HL-60/S4 treated with phorbol 12-myristate 13-acetate at 8.2 ng/mL for 4 days and 3 days (cell line): ENCODE results near the gene ROR1.

Source experiments
- in situ Hi-C: fragments of 300-500 bp; cut with MboI; formaldehyde crosslinking; loops from 2 replicates; pipeline ENCODE4 v1.15.0; 2022; ENCODE audit warnings: low sequenced_read_pairs

The ROR1 gene

DNA sequence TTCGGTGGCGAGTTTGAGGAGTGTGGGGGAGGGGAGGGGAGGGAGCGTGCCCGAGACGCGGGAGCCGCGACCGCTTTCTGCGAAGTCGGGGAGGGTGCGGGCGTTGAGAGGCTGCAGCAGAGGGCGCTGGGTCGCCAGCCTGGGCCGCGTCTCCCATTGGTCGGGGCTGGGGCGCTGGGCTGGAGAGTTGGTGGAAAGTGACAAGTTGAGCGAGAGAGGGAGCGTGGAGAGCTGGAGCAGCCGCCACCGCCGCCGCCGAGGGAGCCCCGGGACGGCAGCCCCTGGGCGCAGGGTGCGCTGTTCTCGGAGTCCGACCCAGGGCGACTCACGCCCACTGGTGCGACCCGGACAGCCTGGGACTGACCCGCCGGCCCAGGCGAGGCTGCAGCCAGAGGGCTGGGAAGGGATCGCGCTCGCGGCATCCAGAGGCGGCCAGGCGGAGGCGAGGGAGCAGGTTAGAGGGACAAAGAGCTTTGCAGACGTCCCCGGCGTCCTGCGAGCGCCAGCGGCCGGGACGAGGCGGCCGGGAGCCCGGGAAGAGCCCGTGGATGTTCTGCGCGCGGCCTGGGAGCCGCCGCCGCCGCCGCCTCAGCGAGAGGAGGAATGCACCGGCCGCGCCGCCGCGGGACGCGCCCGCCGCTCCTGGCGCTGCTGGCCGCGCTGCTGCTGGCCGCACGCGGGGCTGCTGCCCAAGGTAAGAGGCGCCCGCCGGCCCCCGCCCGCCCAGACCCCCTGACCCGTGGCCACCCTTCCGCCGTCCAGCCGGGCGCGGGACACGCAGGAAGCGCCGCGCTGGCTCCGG, at the start of gene ROR1:
Gene ROR1, plus strand, starts transcription at position 203 of the 802 bp plus-strand sequence.
- in situ Hi-C loops, result no loop called here

DNA sequence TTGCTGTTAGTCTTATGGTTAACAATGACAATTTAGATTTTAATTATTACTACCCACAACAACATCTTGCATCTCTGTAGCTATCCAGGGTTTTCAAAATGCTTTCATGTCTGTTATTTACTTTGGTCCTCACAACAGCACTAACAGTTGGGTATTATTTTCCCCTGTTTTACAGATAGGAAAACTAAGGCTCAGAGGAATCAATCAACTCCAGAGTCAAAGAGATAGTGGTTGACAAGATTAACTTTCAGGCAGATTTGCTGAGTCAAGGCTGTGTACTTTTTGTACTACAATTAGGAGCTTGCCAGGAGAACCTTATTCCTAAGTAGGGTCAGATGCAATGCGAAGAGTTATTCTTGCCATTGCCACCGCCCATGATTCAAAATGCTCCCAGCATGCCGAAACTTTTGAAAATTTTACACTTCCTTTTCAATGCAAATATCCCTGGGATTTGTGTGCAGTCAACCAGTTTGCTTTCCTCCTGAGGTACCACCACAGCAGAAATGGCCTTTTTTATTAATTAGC, 49.4 kb upstream of the ROR1 start:
- in situ Hi-C loops, result no loop called here

DNA sequence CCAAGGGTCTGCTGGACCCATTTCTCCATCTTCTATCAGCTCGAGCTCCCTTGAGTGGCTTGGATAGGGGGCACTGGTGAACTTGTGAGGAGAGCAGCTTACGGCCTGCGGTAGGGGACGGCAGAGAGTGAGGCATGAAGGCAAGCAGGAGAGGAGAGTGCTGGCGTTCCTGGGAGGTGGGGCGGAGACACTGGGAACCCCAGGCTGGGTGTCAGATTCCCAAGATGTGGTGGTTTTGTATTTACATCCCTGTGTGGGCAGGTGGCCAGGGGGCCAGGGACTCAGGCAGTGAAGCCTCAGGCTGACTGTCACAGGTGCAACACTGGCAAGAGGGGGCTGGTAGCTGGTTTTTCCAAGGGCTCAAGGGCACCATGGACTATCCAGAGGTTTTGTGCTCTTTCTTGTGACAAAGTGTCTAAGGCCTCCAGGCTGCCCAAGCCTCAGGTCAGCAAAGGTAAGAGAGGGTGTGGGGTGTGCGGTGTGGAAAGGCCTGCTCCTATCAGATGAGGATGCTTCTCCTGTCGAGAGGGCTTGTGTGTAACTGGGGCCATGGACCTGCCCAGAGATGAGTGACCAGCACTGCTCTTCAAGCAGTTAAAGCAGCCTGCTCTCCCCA, 45.1 kb upstream of the ROR1 start:
- in situ Hi-C loops, result no loop called here

DNA sequence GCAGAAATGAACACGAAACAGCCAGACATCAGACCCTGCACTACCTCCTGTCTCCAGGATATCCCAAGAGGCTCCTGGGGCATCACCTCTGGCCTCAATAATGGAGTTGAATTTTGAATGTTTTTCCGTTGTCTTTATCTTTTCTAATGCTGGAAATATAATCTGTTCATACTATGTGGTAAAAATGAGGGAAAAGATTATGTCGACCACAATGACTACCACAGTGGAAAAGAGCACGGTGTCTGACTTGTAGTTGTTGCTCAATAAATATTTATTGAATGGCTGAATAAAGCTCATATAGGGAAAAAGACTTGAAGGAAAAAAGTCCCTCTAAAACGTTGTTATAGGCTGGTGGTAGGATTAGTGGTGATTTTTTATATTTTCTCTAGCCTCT, 44.6 kb upstream of the ROR1 start:
- in situ Hi-C loops, result no loop called here

DNA sequence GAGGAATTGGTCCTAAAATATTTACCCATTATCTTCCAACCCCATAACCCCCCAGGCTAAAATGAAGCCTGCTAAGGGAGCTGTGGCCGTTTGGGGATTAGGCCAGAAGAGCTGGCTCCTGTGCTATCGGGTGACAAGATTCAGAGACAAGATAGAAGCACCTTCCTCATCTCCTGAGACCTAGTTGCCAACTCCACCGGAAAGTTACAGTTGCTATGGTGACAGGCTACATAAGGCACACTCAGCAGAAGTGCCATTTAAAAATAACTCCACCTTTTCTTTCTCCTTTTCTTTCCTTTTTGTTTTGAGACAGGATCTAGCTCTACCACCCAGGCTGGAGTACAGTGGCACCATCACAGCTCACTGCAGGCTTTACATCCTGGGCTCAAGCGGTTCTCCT, 43.6 kb upstream of the ROR1 start:
- in situ Hi-C loops, result no loop called here

DNA sequence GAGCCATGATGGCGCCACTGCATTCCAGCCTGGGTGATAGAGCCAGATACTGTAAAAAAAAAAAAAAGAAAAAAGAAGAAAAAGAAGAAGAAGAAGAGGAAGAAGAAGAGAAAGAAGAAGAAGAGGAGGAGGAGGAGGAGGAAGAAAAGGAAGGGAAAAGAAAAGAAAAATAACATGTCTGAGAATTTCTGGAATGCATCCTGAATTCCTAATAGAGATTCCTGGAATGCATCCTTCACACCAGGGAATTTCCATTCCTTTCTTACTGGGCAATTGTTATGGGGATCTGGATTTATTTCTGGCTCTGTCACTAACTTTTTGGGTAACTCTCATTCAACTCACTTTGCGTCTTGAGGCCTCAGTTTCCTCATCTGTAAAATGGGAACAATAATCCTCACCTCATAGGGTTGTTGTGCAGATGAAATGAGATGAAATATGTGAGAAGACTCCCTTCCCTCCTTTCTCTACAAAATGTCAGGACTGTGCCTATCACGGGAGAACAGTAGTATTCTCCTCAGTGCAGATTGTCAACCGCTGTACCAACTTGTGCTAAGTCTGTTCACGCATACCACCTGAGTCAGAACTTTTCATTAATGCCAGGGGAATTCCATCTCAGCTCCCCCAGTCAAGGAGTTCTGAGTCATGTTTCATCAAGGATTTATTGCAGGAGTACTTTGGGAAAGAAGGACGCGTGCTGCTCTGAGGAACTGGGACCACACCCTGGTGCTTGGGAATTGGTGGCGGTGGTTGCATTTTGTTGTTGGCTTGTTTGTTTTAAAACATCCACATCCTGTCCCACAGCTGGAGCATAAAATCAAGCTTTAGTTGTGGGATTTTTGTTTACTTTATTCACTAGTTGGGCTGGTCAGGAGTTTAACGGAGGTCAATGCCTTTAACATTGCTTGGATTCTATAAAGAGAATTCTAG, 42.4 kb upstream of the ROR1 start:
- in situ Hi-C loops, result no loop called here

DNA sequence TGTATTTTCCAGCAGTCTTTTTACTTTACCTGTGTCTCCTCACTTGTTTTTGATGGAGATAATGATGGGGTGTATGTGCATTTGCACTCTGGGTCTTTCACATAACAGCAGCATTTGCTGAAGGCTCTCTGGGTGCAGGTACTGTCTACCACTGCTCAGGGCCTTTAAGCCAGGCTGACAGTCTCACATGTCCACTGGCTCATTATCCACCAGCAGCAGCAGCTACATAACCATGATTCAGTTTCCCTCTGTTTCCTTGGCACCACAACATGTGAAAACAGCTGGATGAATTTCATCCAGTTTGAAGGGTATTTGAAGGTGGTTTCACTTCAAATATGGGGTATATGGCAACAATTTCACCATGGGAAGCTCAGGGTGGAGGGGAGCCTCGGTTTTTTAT, 41.2 kb upstream of the ROR1 start:
- in situ Hi-C loops, result no loop called here

DNA sequence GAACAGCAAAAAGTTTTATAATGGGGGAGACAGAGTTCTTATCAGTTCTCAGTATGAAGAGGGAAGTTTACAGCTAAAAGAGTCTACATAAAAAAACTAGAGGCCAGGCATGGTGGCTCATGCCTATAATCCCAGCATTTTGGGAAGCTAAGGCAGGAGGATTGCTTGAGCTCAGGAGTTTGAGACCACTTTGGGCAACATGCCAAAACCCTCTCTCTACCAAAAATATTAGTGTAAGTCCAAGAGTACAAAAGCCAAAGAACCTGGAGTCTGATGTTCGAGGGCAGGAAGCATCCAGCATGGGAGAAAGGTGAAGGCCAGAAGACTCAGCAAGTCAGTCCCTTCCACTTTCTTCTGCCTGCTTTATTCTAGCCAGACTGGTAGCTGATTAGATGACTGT, 35.0 kb upstream of the ROR1 start:
- in situ Hi-C loops, result no loop called here

DNA sequence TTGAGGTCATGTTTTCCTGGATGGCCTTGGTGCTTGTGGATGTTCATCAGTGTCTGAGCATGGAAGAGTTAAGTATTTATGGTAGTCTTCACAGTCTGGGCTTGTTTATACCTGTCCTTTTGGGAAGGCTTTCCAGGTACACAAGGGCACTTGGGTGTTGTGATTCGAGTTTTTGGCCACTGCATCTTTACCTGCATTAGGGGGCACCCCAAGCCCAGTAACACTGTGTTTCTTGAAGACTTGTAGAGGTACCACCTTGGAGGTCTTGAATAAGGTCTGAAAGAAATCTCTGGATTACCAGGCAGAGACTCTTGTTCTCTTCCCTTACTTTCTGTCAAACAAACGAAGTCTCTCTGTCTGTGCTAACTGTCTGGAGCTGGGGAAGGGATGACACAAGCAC, 34.4 kb upstream of the ROR1 start:
- in situ Hi-C loops, result no loop called here

DNA sequence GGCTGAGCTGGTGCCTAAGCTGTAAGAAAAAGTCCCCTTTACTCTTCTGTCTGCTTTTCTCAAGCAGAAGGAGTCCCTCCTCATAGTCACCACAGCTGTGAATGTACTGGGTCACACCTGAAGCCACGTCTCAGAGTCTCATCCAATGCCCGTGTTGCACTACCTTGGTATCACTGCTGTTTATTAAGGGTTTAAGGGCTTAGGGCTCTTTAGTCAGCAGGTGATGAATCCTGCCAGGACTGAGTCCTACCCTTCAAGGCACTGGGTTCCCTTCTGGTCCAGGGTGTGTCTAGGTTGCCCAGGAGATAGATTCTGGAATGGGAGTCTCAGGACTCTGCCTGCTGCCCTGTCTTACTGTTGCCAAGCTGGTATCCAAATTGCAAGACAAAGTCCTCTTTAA, 33.4 kb upstream of the ROR1 start:
- in situ Hi-C loops, result no loop called here

DNA sequence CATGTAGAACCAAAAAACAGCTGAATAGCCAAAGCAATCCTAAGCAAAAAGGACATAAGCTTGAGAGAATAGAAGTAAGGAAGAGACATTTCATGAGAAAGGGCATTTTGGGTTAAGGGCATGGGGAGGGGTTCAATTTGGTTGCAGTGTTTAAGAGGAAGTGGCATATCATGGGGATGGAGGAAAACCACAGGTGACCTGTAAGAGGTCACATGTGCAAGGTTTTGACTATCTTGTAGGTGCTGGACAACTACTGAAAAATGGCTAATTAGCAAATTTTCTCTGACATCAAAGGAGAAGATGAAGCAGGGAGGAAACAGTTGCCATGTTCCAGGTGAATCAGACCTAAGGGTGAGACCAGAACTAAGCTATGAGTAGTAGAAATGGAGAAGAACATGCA, 31.3 kb upstream of the ROR1 start:
- in situ Hi-C loops, result no loop called here

DNA sequence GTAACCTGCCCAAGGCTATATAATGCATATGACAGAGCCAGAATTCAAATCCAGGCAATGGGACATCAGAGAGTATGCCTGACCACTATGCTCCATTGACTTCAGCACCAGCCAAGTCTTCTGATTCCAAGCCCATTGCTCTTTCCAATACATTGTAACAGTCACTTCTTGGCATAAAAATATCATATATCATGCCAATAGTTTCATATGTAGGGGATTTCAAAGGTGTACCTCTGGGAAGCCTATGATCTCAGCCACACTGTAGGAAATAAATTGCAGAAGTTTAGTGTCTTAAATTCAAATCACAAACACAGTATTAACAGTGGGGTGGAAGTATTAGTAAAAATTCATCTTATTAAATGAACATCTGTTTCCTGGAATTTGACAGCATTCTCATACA, 30.0 kb upstream of the ROR1 start:
- in situ Hi-C loops, result no loop called here

DNA sequence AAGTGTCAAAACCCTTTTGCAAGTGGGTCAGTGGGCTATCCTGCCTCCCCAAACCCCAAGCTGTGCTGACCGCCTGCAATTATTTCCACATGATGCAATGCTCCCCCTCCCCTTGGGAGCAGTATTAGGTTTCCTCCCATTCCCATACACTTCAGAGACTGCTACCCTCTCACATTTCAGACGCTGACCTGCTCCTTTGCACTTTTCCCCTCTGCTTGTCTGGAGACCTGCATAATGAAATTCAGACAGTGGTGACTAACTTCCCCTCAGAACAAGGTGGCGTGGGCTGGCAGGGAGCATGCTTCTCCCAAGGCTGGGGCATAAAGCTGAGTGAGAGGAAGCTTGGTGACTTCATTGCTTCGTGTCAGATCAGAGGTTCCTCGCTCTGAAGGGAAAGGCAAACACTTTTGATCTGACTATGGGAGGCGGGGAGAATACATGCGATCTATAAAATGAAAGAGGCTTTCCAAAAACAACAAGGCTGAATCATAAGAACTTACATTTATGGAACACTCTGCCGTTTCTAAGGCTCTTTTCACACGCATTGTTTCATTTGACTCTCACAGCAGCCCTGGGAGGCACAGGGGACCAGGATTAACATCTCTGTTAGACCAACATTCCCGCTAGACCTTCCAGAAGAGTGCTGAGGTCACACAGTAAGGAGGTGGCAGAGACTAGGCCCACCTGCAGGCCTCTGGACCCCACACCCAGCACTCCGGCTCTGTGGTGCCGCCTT, 27.5 kb upstream of the ROR1 start:
- in situ Hi-C loops, result no loop called here

DNA sequence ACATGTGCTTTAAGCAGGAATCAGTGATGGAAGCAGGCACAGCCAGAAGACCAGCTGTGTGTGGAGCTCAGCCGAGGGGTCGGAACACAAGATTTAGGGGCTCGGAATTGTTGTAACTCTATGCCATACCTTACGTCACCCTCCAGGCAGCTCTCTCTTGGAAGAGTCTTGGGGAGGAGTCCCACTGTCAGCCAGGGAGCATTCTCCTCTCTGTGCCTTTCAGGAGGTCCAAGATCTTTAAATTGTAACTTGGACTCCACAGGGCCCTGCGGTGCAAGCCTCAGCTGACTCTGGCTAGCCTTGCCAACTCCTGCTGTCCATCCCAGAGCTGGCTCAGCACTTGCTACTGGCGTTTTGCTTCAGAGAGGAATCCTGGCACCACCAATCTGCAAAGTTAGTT, 26.4 kb upstream of the ROR1 start:
- in situ Hi-C loops, result no loop called here

DNA sequence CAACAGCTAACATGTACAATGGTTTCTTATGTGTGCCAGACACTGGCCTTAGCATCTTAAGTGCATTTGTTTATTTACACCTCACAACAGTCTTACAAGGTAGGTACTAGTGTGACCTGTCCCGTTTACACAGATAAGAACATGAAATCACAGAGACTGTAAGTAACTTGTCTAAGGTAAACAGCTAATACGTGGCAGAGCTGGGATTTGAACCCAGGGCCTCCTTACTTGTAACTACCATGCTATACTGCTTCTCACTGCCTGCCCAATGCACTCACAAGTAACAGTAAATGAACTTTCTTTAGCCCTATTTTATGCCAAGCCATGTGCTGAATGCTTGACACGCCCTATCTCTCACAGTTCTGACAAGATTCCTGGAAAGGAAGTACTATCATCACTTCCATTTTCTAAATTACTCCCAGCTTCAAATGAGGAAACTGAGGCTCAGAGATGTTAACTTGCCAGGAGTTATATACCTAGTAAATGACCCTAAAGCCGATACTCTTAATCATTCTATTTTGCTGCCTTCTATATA, 25.7 kb upstream of the ROR1 start:
- in situ Hi-C loops, result no loop called here

DNA sequence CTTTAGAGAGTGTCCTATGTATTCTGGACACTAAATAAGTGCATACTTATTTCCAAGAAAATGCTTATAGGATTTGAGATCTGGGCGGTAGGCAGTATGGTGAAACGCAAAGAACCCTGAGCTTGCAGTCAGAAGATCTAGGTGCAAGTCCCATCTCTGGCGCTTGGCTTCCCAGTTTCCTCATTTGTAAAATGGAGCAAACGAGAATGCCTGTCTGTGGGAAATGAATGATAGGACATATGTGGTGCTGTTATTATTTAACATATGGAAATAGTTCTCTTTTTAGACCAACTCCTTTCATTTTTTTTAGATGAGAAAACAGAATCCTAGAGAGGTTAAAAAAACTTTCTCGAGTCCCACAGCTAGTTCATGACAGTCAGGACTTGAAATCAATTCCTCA, 25.2 kb upstream of the ROR1 start:
- in situ Hi-C loops, result no loop called here

DNA sequence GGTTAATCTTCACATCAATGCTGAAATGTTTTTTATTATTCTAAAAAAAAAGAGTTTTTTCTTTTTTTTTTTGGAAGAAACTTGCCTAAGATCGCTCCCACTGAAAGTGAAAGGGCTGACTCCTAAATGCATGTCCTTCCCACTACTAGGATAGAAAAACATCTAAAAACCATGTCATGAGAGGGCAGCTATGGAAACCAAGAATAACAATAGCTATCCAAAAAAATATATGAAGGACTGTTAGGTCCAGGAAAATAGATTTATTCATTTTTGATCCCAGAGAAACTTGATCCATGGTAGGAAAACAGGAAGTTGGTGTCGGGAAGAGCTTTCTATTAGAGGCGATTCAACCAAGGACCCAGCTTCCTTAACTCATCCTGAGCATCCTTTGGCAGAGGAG, 23.1 kb upstream of the ROR1 start:
- in situ Hi-C loops, result no loop called here

DNA sequence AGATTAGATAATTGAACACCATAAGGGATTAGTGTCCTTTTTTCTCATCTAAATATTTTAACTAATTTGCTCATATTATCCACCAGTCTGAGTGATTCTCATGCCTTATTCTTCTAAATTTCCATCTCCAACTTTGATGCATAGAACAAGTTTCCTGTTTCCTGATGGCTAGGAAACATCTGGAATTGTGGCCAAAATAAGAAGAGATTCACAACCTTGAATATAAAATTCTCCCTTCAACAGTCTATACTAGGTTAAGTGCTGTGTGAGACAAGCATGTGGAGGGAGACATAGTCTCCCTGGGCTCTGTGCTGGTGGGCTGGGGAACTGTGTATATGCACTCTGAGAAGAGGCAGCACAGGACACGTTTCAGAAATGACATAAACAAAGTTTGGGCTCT, 21.6 kb upstream of the ROR1 start:
- in situ Hi-C loops, result no loop called here

DNA sequence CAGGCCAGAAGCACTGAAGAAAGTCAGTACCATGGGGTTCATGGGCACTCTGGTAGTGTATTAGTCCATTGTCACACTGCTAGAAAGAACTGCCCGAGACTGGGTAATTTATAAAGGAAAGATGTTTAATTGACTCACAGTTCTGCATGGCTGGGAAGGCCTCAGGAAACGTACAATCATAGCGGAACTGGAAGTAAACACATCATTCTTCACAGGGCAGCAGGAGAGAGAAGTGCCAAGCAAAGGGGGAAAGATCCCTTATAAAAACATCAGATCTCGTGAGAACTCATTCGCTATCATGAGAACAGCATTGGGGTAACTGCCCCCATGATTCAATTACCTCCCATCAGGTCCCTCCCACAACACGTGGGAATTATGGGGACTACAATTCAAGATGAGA, 20.2 kb upstream of the ROR1 start:
- in situ Hi-C loops, result no loop called here

DNA sequence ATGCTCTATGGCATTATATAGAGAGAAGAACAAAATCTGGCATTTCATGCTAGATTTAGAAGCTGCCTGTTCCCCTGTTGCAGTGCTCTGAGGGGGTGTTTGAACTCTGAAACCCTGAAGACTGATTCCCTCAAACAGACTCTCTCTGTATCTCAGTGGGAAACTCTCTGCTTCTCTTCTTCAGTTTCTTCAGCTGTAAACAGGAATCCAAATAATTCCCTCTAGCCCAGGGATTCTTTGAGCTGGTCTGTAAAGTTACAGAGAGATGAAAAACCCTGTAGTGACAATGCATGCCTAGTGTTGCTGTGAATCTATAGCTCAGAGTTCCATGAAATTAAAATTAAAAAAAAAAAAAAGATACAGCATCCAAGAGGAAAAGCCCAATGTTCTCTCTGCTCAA, 17.0 kb upstream of the ROR1 start:
- in situ Hi-C loops, result no loop called here

DNA sequence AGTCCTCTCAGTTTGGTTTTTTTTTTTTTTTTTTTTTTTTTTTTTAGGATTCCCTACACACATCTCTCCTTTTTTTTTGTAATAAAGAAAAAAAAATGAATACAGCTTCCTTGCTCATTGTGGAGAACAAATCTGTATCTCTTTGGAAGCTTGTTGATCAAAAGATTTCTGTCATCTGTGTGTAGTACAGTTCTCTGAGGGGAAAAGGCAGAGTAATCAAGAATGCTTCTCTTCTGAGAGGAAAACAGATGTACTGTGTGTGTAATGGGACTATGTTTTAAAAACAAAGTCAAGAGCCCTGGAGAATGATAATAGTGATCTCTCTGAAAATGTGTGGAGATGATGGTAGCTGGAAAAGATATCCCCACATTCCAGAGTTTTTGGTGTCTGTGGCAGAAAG, 16.5 kb upstream of the ROR1 start:
- in situ Hi-C loops, result no loop called here
